Dermis microvascular lymphatic vessel endothelial cell (primary cell): ENCODE results near the gene HGFAC. TPM values are rescaled to one million over a fixed set of nuclear protein-coding genes. Genes with fewer than 3 reads are reported as not detected.

Source experiments
- DNase-seq, 2 donors: peaks; one replicate each; pipeline versions ENCODE4 v3.0.0 to v3.0.0-alpha.2; 2010; ENCODE audit warnings: low read depth in 2 of 2
- total RNA-seq: library from RNA; depleted of rRNA; stranded (reverse); fragments of >200 nt; gene quantifications from 2 replicates; pipeline ENCODE4 v1.2.1, GENCODE V29; 2014

Gene HGFAC
- total RNA-seq, 1 donor from 2014 or later = 0.13 TPM

DNA sequence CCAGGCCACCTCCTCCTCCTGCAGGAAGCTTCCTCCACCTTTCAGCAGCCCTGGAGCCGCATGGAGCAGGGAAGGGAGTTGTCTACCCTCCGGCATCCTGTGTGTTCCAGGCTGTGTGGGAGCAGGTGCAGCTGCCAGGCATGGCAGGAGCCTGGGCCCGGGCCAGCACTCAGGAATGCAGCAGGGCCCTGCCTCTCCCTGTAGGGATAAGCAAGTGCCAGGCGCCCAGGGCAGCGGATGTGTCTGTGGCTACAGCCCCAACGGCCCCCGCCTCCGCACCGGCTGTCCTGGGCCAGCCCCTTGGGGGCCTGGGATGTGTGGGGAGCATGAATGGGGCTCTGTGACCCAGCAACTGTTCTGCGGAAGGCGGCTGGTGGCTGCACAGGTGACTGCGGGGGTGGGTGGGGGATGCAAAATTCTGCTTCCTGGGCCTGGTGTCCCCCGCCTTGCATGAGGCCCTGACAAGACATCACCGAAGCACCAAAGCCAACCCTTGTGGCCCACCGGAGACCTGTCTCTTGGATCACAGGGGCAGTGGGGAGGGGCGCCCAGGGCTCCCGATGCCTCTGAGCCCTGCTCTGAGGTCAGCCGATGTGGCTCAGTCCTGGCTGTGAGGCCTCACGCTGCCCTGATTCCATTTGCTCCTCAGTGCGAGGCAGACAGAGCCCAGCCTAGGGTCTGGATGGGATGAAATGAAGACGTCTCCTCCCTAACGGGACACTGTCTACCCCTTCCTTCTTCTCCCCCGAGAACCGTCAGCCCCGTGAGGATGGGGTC lies 19.9 kb downstream of the HGFAC start:
- peak in 1 of 2 donors; percentile 22 for DNase-seq

- DNase-seq = no peak
Observed at GRCh38 chr4:3462321-3462789, 20.6 kb downstream of the HGFAC start.

GRCh38 chr4:3462790-3463415 lies 21.1 kb downstream of the HGFAC start, which contains the start of gene DOK7:
Gene DOK7, plus strand, starts transcription at chr4:3463306. Its CDS starts 70 bp downstream, at chr4:3463376.
- DNase-seq = no peak

GRCh38 chr4:3463556-3464348 lies 22.0 kb downstream of the HGFAC start:
- no peak for DNase-seq

- no peak for DNase-seq
Observed at GRCh38 chr4:3464349-3464905, 22.7 kb downstream of the HGFAC start.

DNA sequence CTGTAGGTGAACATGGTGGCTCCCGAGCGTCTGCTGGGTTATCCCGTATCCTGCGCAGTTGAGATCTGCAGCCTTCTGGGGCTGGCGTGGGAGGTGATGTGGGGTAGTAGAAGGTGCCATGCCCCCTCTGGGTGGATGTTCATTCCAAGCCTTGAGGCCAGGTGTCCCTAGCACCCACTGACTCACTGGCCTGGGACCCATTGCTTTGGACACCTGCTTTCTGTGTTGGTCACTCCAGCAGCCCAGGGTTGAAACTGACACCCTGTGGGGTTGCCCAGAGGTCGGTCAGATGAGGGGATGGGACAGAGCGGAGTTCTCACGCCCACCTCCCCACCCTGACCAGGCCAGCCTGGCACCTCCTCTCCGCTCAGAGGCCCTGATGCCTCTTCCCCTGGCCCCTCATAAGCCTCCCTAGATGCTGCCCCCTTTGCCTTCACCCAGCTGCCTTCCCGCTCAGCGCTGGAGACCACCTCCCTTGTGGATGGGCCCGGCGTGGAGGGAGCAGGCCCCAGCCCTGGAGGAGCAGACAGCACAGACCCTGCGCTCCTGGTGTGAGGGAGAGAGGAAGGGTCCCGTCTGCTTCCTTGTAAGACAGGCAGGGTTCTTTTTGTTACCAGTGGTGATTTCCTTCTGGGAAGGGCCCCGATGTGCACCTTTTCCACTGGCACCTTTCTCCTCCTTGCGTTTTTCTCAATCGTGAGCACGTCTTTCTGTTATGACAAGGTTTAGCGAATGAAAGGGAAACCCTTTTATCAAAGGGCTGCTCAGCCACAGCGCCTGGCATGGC lies 23.3 kb downstream of the HGFAC start:
- DNase-seq = no peak

DNA sequence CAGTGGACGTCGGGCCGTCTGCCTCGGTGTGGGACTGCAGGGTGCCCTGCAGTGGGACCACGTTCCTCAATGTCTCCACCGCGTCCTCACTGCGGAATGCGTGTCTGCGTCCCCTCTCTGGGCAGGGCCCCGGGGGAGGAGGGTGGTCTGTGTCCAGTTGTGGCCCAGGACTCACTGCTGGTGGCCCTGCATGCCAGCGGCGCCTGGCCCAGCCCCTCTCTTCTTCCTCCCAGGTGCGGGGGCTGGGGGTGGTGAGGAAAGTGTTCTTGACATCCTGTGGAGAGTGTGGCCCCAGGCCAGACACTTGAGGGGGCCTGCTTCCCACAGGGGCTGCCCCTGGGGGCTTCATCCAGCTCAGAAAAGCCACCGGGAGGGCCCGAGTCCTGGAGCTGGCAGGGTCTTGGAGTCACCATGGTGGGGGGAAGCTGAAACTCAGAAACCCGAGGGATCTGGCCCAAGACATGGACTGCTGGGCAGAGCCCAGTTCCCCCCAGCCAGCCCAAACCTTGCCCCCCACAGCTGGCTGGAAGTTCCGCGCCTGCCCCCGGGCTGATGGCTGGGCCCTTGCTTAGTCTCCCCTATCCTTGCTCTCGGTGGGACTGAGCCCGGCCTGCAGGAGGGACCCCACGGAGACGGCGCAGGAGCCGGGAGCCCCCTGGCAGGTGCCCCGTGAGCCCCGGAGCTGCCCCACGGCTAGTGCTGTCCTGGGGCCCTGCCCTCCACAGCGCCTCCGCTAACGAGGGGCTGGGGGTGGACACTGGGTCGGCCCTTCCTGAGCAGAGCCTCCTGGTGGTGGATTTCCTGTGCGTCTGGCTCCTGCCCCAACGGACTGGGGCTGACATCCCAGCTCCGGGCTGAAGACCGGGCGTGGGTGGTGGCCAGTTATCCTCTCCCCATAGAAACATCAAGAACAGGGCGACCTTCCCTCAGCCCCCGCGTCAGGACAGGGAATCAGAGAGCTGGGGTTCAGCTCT lies 24.2 kb downstream of the HGFAC start:
- peak in 1 of 2 donors; percentile 13 for DNase-seq

- DNase-seq = no peak
Observed at GRCh38 chr4:3466691-3467600, 25.2 kb downstream of the HGFAC start.

GRCh38 chr4:3467601-3468031 lies 25.8 kb downstream of the HGFAC start:
- DNase-seq = no peak

DNA sequence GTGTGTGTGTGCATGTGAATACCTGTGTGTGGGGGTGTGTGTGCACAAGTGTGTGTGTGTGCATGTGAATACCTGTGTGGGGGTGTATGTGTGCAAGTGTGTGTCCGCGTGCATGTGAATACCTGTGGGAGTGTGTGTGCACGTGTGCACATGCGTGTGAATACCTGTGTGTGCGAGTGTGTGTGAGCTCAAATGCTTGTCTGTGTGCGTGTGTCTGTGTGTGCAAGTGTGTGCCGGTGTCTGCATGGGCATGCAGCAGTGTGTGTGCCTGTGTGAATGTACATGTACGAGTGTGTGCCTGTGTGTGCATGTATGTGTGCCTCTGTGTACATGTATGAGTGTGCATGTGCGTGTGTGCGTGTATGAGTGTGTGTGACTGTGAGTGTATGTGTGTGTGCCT lies 26.4 kb downstream of the HGFAC start:
- no peak for DNase-seq

GRCh38 chr4:3468804-3469203 lies 27.0 kb downstream of the HGFAC start:
- no peak for DNase-seq

DNA sequence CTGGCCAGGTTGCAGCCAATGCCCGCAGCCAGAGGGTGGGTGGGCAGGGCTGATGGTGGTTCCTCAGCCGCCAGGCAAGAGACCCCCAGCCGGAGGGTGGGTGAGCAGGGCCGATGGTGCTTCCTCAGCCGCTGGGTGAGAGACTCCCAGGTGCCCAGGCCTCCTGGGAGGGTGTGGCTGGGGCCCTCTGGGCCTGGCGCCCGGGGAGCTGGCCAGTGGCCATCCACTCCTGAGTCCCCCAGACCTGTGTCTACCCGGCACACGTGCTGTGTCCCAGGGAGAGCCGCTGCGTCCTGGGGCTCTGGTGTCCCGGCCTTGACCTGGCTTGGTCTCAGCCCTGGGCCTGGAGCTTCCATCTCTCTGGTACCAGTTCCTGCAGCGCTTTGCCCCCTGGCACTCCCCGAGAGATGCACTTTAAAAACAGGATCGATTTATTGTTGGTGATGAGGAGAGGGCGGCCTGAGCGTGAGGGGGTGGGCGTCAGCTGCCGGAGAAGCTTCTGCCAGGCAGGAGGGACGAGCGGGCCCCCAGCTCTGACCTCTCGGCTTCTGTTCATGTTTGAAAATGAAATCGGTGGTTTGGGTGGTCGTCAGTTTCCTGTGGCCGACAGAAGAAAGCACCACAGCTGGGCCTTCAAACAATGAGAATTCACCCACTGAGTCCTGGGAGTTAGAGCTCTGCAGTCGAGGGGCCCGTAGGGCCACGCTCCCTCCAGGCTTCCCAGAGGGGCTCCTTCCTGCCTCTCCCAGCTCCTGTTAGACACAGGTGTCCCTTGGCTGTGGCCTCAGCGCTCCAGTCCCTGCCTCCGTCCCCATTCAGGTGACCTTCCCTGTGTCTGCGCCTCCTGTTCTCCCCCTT lies 27.8 kb downstream of the HGFAC start:
- DNase-seq = no peak

DNA sequence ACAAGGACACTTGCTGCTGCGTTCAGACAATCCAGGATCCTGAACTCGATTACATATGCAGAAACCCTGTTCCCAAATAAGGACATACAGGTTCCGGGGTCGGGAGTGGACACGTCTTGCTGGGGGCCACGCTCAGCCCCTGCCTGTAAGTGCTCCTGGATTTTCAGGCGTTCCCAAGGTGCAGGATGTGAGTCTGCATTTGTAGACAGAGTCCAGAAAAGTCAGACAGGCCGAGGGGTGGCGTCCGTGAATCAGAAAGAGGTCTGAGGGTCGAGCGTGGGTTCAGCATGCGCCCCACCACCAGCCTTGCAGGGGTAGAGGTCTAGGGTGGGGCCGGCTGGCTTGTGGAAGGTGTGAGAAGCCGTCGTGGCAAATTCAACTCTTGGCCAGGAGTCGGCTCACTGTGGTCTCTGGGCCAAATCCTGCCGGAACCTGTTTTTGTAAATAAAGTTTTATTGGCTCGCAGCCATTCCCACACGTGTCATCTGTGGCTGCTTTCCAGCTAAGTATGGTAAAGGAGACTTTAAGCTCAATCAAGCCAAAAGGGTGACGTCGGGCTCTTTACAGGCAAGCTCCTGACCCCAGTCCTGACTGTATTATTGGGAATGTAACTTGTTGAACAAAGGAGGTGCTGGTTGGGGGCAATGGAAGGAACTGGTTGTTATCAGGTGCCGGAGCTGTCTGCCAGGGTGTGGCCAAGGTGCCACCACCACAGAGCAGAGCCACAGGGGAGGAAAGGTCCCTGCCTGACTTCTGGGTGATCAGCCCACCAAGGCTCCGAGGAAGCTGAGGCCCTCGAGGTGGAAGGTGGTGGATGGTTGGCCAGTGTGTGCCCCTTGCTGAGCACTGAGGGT lies 28.7 kb downstream of the HGFAC start:
- peak in 1 of 2 donors; percentile 43 for DNase-seq

GRCh38 chr4:3471098-3471760 lies 29.5 kb downstream of the HGFAC start:
- DNase-seq = no peak

GRCh38 chr4:3471886-3472285 lies 30.1 kb downstream of the HGFAC start:
- no peak for DNase-seq
